ENCODE measurements around the gene SREBF1. TPM values are rescaled to one million over a fixed set of nuclear protein-coding genes. Genes with fewer than 3 reads are reported as not detected.

Gene SREBF1
- total RNA-seq, 4 donors from 2014 or later = 115 to 253 (median 191) TPM

DNA sequence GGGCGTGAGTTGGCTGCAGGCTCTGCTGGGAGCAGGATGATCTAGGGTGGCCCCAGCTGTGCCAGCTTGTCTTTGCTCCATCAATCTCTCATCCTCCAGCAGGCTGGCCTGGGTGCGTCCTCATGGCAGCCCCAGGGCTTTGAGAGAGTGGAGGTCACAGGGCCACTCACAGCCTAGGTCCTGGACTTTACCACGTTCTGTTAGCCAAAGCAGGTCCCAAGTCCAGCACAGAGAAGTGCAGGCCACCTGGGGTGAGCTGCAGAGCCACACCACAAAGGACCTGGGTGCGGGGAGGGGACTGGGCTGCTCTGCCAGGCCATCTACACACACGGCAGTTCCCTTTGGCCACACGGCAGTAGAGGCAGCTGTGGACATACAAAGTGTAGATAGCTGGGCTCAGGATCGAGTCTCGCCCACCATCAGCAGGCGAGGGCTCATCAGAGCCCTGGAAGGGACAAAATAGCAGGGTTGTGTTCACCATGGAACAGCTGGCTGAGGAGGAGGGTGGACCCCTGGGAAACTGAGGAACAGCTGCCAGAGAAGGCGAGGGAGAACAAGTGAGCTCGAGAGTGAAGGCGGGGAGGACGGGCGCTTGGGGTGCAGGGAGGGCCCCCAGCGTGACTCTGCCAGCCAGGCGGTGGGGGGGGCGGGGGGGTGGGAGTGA, 30.0 kb downstream of the SREBF1 start:
- Histone ChIP-seq H3K27ac (peak overlapping the region in 1 of 4 donors; percentile 35), H3K4me1 (peaks cover 0 to 36% (median 22%) of the 10 kb centered on the region in 4 donors), H3K9me3 (no peaks in the 10 kb centered on the region), H3K36me3 (peaks cover 0 to 36% (median 4%) of the 10 kb centered on the region in 3 donors), H3K4me3 (no peak overlapping the region), H3K27me3 (no peaks in the 10 kb centered on the region)
- whole genome bisulfite sequencing, 2 donors = 69 to 79% methylated on average over 16 of the region's 17 CpGs
- TF ChIP-seq POLR2A (IDR thresholded peaks at IDR 0.05) = no peak
- TF ChIP-seq EP300 (IDR thresholded peaks at IDR 0.05) = no peak
- TF ChIP-seq, protein P1, sequence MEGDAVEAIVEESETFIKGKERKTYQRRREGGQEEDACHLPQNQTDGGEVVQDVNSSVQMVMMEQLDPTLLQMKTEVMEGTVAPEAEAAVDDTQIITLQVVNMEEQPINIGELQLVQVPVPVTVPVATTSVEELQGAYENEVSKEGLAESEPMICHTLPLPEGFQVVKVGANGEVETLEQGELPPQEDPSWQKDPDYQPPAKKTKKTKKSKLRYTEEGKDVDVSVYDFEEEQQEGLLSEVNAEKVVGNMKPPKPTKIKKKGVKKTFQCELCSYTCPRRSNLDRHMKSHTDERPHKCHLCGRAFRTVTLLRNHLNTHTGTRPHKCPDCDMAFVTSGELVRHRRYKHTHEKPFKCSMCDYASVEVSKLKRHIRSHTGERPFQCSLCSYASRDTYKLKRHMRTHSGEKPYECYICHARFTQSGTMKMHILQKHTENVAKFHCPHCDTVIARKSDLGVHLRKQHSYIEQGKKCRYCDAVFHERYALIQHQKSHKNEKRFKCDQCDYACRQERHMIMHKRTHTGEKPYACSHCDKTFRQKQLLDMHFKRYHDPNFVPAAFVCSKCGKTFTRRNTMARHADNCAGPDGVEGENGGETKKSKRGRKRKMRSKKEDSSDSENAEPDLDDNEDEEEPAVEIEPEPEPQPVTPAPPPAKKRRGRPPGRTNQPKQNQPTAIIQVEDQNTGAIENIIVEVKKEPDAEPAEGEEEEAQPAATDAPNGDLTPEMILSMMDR (IDR thresholded peaks at IDR 0.05) = no peak
- no peak for DNase-seq (ENCODE audit: low spot score in 2 of 2)

DNA sequence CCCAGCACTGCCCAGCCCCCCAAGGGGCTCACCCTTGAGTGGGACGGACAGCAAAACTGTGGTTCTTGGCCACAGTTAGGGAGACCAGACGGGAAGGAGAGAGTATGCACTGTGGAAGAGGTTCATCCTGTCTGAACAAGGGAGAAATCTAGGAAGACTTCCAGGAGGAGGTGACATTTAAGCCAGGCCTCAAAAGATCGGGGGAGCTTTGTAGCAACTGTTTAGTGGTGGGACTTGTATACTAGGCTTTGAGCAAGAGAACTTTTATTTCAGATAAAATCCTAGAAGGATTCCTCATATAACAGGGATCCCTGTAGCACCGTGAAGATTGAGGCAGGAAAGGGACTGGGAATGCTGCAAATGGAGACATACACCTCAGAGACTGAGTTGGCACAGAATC, 30.8 kb downstream of the SREBF1 start:
- H3K36me3 ChIP-seq = peaks cover 0 to 41% (median 4%) of the 10 kb centered on the region in 3 donors
- WGBS, 2 donors = 90 to 92% methylated on average over 4 of the region's 4 CpGs
- peaks cover 0 to 29% (median 17%) of the 10 kb centered on the region in 4 donors for H3K4me1 ChIP-seq

GRCh38 chr17:17805575-17805974, 31.2 kb downstream of the SREBF1 start:
- TF ChIP-seq EP300 (IDR thresholded peaks at IDR 0.05) (no peak), POLR2A (IDR thresholded peaks at IDR 0.05) (no peak)
- TF ChIP-seq, protein P1 (IDR thresholded peaks at IDR 0.05) = no peak
- H3K27me3 ChIP-seq = no peaks in the 10 kb centered on the region
- no peak overlapping the region for H3K4me3 ChIP-seq
- no peak for DNase-seq (ENCODE audit: low spot score in 2 of 2)
- H3K4me1 ChIP-seq = peaks cover 0 to 25% (median 12%) of the 10 kb centered on the region in 4 donors
- WGBS, 2 donors = 74 to 88% methylated on average over 9 of the region's 9 CpGs
- peaks cover 0 to 45% (median 4%) of the 10 kb centered on the region in 3 donors for H3K36me3 ChIP-seq
- no peaks in the 10 kb centered on the region for H3K9me3 ChIP-seq
- H3K27ac ChIP-seq = peak overlapping the region in 1 of 4 donors; percentile 12

More for the DNA sequence above, 30.8 kb downstream of the SREBF1 start:
- Histone ChIP-seq H3K27me3 (no peaks in the 10 kb centered on the region), H3K27ac (peak overlapping the region in 1 of 4 donors; percentile 12), H3K4me3 (no peak overlapping the region), H3K9me3 (no peaks in the 10 kb centered on the region)
- no peak for DNase-seq (ENCODE audit: low spot score in 2 of 2)
- TF ChIP-seq POLR2A (IDR thresholded peaks at IDR 0.05) (no peak), EP300 (IDR thresholded peaks at IDR 0.05) (no peak)
- TF ChIP-seq, protein P1 (IDR thresholded peaks at IDR 0.05) = no peak

- 95 to 98% methylated on average over 3 of the region's 3 CpGs for WGBS, 2 donors
- peaks cover 0 to 56% (median 4%) of the 10 kb centered on the region in 3 donors for H3K36me3 ChIP-seq
- peaks cover 0 to 20% (median 1%) of the 10 kb centered on the region in 4 donors for H3K4me1 ChIP-seq
- no peak for TF ChIP-seq POLR2A (IDR thresholded peaks at IDR 0.05)
- TF ChIP-seq, protein P1 (IDR thresholded peaks at IDR 0.05) = no peak
- no peaks in the 10 kb centered on the region for H3K27me3 ChIP-seq
- H3K9me3 ChIP-seq = no peaks in the 10 kb centered on the region
- no peak overlapping the region for H3K27ac ChIP-seq
- no peak overlapping the region for H3K4me3 ChIP-seq
- no peak for DNase-seq (ENCODE audit: low spot score in 2 of 2)
Observed at GRCh38 chr17:17804007-17804406, 32.8 kb downstream of the SREBF1 start.

DNA sequence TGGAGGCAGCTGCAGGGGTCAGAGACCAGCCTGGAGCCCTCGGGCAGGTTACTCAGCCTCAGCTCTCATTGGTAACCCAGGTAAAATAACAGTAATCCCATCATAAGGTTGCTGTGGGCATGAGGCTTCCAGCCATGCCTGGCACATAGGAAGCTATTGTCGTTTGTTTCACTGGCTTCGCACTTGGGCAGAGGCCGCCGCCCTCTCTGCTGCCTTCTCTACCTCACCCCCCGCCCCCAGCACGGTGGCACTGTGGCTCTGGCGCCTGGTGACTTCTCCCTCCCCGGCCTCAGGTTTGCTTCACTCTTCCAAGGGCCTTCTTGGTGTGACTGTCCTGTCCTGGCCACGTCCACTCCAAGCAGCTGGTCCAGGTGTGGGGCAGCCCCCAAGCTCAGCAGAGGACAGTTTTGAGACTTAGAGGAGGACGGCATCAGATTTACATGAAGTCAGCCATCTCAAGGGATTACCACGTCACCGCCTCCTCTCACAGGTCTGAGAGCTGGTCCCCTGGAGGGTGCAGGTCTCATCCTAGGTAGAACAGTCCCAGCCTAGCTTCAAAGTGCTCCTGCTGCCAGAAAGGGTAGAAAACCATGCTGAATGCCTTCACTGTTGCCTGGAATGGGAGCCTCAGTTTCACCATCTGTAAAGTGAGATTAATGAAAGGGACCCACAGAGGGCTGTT, 34.8 kb downstream of the SREBF1 start:
- 74 to 78% methylated on average over 12 to 13 of the region's 13 CpGs for WGBS, 2 donors
- no peaks in the 10 kb centered on the region for H3K9me3 ChIP-seq
- TF ChIP-seq, protein P1 (IDR thresholded peaks at IDR 0.05) = no peak
- TF ChIP-seq POLR2A (IDR thresholded peaks at IDR 0.05) = no peak
- no peak for TF ChIP-seq EP300 (IDR thresholded peaks at IDR 0.05)
- peaks cover 0 to 76% (median 4%) of the 10 kb centered on the region in 3 donors for H3K36me3 ChIP-seq
- no peaks in the 10 kb centered on the region for H3K27me3 ChIP-seq
- no peak for DNase-seq (ENCODE audit: low spot score in 2 of 2)
- peaks cover 0 to 18% (median 0%) of the 10 kb centered on the region in 4 donors for H3K4me1 ChIP-seq
- H3K4me3 ChIP-seq = no peak overlapping the region
- peak overlapping the region in 2 of 4 donors; percentile 42 to 74 for H3K27ac ChIP-seq

All from tibial nerve (tissue), 4 donors.